Caki2 (cell line): ENCODE results near the gene PCDHA3. TPM values are rescaled to one million over a fixed set of nuclear protein-coding genes. Genes with fewer than 3 reads are reported as not detected.
"Not testable (repeated sequence)": the region's sequence is repeated elsewhere in the genome, so short reads cannot be mapped to it uniquely, and the experiment has no call there.

ENCODE experiments used
- DNase-seq: peaks from one replicate; pipeline ENCODE4 v3.0.0-alpha.2; 2015; ENCODE audit warnings: low read depth
- in situ Hi-C: cut with HindIII; loops from 2 replicates; pipeline ENCODE4 v1.10.0; 2016; ENCODE audit warnings: low sequenced_read_pairs, low pct_unique_long_range_greater_than_20kb, mixed read lengths
- total RNA-seq: library from RNA; depleted of rRNA; stranded (reverse); fragments of >200 nt; shearing (Covaris generic); gene quantifications from 2 replicates; pipeline ENCODE4 v1.2.3, GENCODE V29; 2014; ENCODE audit warnings: low replicate concordance

The PCDHA3 gene
- total RNA-seq, 1 experiment from 2014 or later = 0.10 TPM

GRCh38 chr5:140806834-140807775 is 6.2 kb downstream of the PCDHA3 start, which contains the start of gene PCDHA4:
TSS of gene PCDHA4 (plus strand) at chr5:140807068.
- DNase-seq = peak; percentile 69
- in situ Hi-C loops = no loop called here

GRCh38 chr5:140808241-140808888 is 7.5 kb downstream of the PCDHA3 start:
- DNase-seq, in situ Hi-C loops: not testable (repeated sequence)

GRCh38 chr5:140808889-140809291 is 8.0 kb downstream of the PCDHA3 start:
- in situ Hi-C loops = no loop called here
- DNase-seq = no peak

- in situ Hi-C loops = no loop called here
- peak; percentile 61 for DNase-seq
Observed at GRCh38 chr5:140821375-140822280, 20.8 kb downstream of the PCDHA3 start, which contains the start of gene PCDHA5. TSS of gene PCDHA5 (plus strand) at chr5:140821613.

- in situ Hi-C loops = no loop called here
- DNase-seq = no peak
Observed at GRCh38 chr5:140822281-140822629, 21.4 kb downstream of the PCDHA3 start.

GRCh38 chr5:140822969-140823368 is 22.1 kb downstream of the PCDHA3 start:
- in situ Hi-C loops, DNase-seq: not testable (repeated sequence)

GRCh38 chr5:140823475-140823874 is 22.6 kb downstream of the PCDHA3 start:
- DNase-seq = no peak
- in situ Hi-C loops = no loop called here

- DNase-seq = no peak
- in situ Hi-C loops = no loop called here
Observed at GRCh38 chr5:140827704-140828361, 27.0 kb downstream of the PCDHA3 start, which contains the start of gene PCDHA6. TSS of gene PCDHA6 (plus strand) at chr5:140827960. CDS start at chr5:140828092, 132 bp downstream.

GRCh38 chr5:140828362-140828737 is 27.5 kb downstream of the PCDHA3 start:
- in situ Hi-C loops = no loop called here
- no peak for DNase-seq

- in situ Hi-C loops, DNase-seq: not testable (repeated sequence)
Observed at GRCh38 chr5:140829511-140830501, 28.9 kb downstream of the PCDHA3 start.

GRCh38 chr5:140833993-140834392 is 33.1 kb downstream of the PCDHA3 start, which contains the start of gene PCDHA7:
TSS of gene PCDHA7 (plus strand) at chr5:140834269. CDS start at chr5:140834384, 115 bp downstream.
- in situ Hi-C loops = no loop called here
- DNase-seq = no peak

GRCh38 chr5:140834439-140835008 is 33.7 kb downstream of the PCDHA3 start:
- in situ Hi-C loops, DNase-seq: not testable (repeated sequence)

- DNase-seq = no peak
- in situ Hi-C loops = no loop called here
Observed at GRCh38 chr5:140835622-140836510, 35.0 kb downstream of the PCDHA3 start.

GRCh38 chr5:140840978-140841962 is 40.4 kb downstream of the PCDHA3 start, which contains the start of gene PCDHA8:
TSS of gene PCDHA8 (plus strand) at chr5:140841187. CDS start at chr5:140841322, 135 bp downstream.
- DNase-seq = peak; percentile 10

More at GRCh38 chr5:140840978-140841962, 40.4 kb downstream of the PCDHA3 start, which contains the start of gene PCDHA8:
- in situ Hi-C loops = no loop called here
